SK-N-SH treated with all-trans-retinoic acid at 6 μM for 48 hours (cell line): Measurements from ENCODE around the gene TPRKB.

Experiments used
- ARNTL ChIP-seq: fragments of 450-650 bp; formaldehyde crosslinking; IDR thresholded peaks from 2 replicates; pipeline ENCODE4 v1.5.0; 2020; ENCODE audit warnings: low read depth, mild to moderate bottlenecking, moderate library complexity, borderline replicate concordance
- CREB5 ChIP-seq: fragments of 250-450 bp; sonication (Bioruptor Pico); IDR thresholded peaks from 2 replicates; pipeline ENCODE4 v1.5.1; 2020; ENCODE audit warnings: low read depth, mild to moderate bottlenecking, moderate library complexity
- CSDC2 ChIP-seq: fragments of 250-450 bp; sonication (Bioruptor Pico); IDR thresholded peaks from 2 replicates; pipeline ENCODE4 v1.5.0; 2020; ENCODE audit warnings: mild to moderate bottlenecking, moderate library complexity
- GLIS3 ChIP-seq: fragments of 250-450 bp; sonication (Bioruptor Pico); IDR thresholded peaks from 2 replicates; pipeline ENCODE4 v1.5.0; 2020; ENCODE audit warnings: mild to moderate bottlenecking, moderate library complexity
- ISL1 ChIP-seq: fragments of 250-450 bp; sonication (Bioruptor Pico); IDR thresholded peaks from 2 replicates; pipeline ENCODE4 v2.1.2; 2022; ENCODE audit warnings: mild to moderate bottlenecking, moderate library complexity
- OSR1 ChIP-seq: fragments of 250-450 bp; sonication (Bioruptor Pico); IDR thresholded peaks from 2 replicates; pipeline ENCODE4 v1.8.0; 2022; ENCODE audit warnings: moderate library complexity, mild to moderate bottlenecking, inconsistent platforms
- PATZ1 ChIP-seq: fragments of 250-450 bp; sonication (Bioruptor Pico); IDR thresholded peaks from 2 replicates; pipeline ENCODE4 v1.8.0; 2020; ENCODE audit warnings: mild to moderate bottlenecking, moderate library complexity, borderline replicate concordance
- RARB ChIP-seq: fragments of 250-450 bp; sonication (Bioruptor Pico); IDR thresholded peaks from 2 replicates; pipeline ENCODE4 v1.8.0; 2021; ENCODE audit warnings: mild to moderate bottlenecking, moderate library complexity
- SNAI2 ChIP-seq: fragments of 250-450 bp; sonication (Bioruptor Pico); IDR thresholded peaks from 2 replicates; pipeline ENCODE4 v1.5.0; 2020; ENCODE audit warnings: mild to moderate bottlenecking, moderate library complexity
- ZC3H10 ChIP-seq: fragments of 250-450 bp; sonication (Bioruptor Pico); IDR thresholded peaks from 2 replicates; pipeline ENCODE4 v1.5.1; 2021; ENCODE audit warnings: mild to moderate bottlenecking, moderate library complexity
- ZFP3 ChIP-seq: fragments of 250-450 bp; sonication (Bioruptor Pico); IDR thresholded peaks from 2 replicates; pipeline ENCODE4 v1.5.0; 2020; ENCODE audit warnings: mild to moderate bottlenecking, moderate library complexity
- ZFP30 ChIP-seq: fragments of 450-650 bp; formaldehyde crosslinking; IDR thresholded peaks from 2 replicates; pipeline ENCODE4 v1.5.0; 2022; ENCODE audit warnings: mild to moderate bottlenecking, moderate library complexity
- ZNF565 ChIP-seq: fragments of 450-650 bp; formaldehyde crosslinking; conservative IDR thresholded peaks from 2 replicates; pipeline ENCODE4 v1.5.0; 2020; ENCODE audit warnings: low read depth, mild to moderate bottlenecking, moderate library complexity

- TF ChIP-seq SNAI2 (no peak), CSDC2 (CRISPR knock-in tag) (no peak), ZFP3 (CRISPR knock-in tag) (no peak), ZNF565 (CRISPR knock-in tag) (no peak), RARB (CRISPR knock-in tag) (no peak), ZC3H10 (CRISPR knock-in tag) (no peak), ARNTL (CRISPR knock-in tag) (no peak), ISL1 (no peak), ZFP30 (CRISPR knock-in tag) (no peak), PATZ1 (no peak), OSR1 (CRISPR knock-in tag) (no peak), CREB5 (no peak), GLIS3 (CRISPR knock-in tag) (no peak)
These were observed 39.2 kb upstream of the TPRKB start for GRCh38 chr2:73776381-73776780.
